K562 (cell line): ENCODE results near the gene EBI3. TPM values are rescaled to one million over a fixed set of nuclear protein-coding genes. Genes with fewer than 3 reads are reported as not detected.

Source experiments
- CEBPB ChIP-seq: fragments of 450-650 bp; IDR thresholded peaks from 2 replicates; pipeline ENCODE4 v1.6.1; 2016; ENCODE audit warnings: missing genetic modification characterization, missing compliant biosample characterization
- MEIS2 ChIP-seq: fragments of 450-650 bp; IDR thresholded peaks from 2 replicates; pipeline ENCODE4 v1.6.1; 2014; ENCODE audit warnings: mild to moderate bottlenecking; ENCODE audit not compliant: partially characterized antibody
- MTA2 ChIP-seq: fragments of 450-650 bp; IDR thresholded peaks from 2 replicates; pipeline ENCODE4 v1.6.1; 2016; ENCODE audit warnings: low read depth
- MYNN ChIP-seq, 2 experiments: sonication (generic); formaldehyde crosslinking in 1 of 2; IDR thresholded peaks; 2 replicates each; pipeline versions ENCODE4 v1.5.0 to v1.6.1; 2016 to 2020; ENCODE audit warnings: antibody characterized with exemption in 1 of 2, missing genetic modification reagents in 1 of 2
- RBFOX2 ChIP-seq: fragments of 200-400 bp; formaldehyde crosslinking; IDR thresholded peaks from 2 replicates; pipeline ENCODE4 v1.6.1; 2017; ENCODE audit warnings: low read depth, mild to moderate bottlenecking, low read length, moderate library complexity
- RHOXF2B ChIP-seq: fragments of 250-450 bp; sonication (Bioruptor Pico); conservative IDR thresholded peaks from 2 replicates; pipeline ENCODE4 v1.5.1; 2021
- polyA plus RNA-seq, 8 experiments: library from polyadenylated mRNA; depleted of rRNA in 4 of 8; stranded (reverse) in 5 of 8; unstranded in 3 of 8; fragments of >200 nt; fragmentation: Nextera tagmentation in 2 of 8; fragmentation: Illumina TruSeq in 1 of 8; extraction: Ambion mirVana in 2 of 8; extraction: Trizol in 1 of 8; gene quantifications; 2 replicates each; pipeline versions ENCODE4 v1.2.1 to v1.2.3, GENCODE V29; 2011 to 2014; ENCODE audit warnings: inconsistent platforms in 1 of 8, missing spikeins in 1 of 8
- total RNA-seq, 7 experiments: library from RNA; depleted of rRNA in 6 of 7; stranded (reverse); fragments of >200 nt in 6 of 7; fragmentation: Illumina TruSeq in 2 of 7; extraction: Trizol in 2 of 7; gene quantifications; 2 replicates each; pipeline versions ENCODE4 v1.2.1 to v1.2.3, GENCODE V29; 2011 to 2021; ENCODE audit warnings: low replicate concordance in 1 of 7
- TF ChIP-seq, protein P1 (sequence below): fragments of 150-350 bp; conservative IDR thresholded peaks from 2 replicates; pipeline ENCODE4 v1.6.1; 2014; ENCODE audit warnings: low read length
- TF ChIP-seq, protein P2 (sequence below): fragments of 250-450 bp; sonication (Bioruptor Pico); IDR thresholded peaks from 2 replicates; pipeline ENCODE4 v1.4.0; 2020
- TF ChIP-seq, protein P3 (sequence below): fragments of 200-600 bp; sonication (generic); IDR thresholded peaks from one replicate; pipeline ENCODE4 v1.6.1; 2012; ENCODE audit warnings: mild to moderate bottlenecking, low read depth, low read length, inconsistent platforms
- TF ChIP-seq, protein P4 (sequence below): fragments of 450-650 bp; conservative IDR thresholded peaks from 2 replicates; pipeline ENCODE4 v1.6.1; 2016; ENCODE audit warnings: missing genetic modification characterization, low read depth, mild to moderate bottlenecking, control low read depth, missing compliant biosample characterization

Gene EBI3
- total and polyA plus RNA-seq, 9 of the 15 experiments (the other 6 are each of a cell fraction or from before 2014, with no cell fraction given): 0.08 to 0.35 (median 0.22) TPM; not detected in 6

DNA sequence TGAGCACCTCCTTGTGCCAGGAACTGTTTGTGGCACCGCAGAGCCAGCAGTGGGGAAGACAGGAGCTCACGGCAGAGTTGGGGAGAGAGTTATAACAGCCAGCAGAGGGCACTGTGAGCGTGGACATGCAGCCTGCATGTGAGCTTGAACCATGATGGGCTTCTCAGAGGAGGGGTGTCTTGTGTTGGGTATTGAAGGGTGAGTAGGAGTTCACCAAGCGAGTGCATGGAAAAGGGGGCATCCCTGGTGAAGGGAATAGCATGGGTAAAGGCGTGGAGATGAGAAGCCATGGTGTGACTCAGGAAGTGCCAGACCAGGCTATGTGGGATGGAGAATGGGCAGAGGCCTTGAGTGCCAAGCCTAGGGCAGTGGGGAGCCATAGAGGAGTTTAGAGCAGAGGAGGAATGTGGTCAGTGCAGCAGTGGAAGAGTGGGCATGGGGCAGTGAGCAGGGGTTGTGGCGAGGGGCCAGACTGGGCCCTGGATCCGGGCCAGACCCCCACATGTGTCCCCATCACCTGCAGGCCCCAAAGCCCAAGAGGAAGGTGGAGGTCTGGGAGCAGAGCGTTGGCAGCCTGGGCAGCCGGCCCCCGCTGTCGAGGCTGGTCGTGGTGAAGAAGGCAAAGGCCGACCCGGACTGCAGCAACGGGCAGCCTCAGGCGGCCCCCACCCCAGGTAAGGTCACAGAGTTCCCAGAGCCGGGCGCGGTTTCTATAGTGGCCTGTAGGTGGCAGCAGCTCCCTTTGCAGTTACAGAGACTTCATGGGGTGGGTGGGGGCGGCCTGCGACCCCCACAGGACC, 38.0 kb downstream of the EBI3 start (continued):
- TF ChIP-seq, protein P1, sequence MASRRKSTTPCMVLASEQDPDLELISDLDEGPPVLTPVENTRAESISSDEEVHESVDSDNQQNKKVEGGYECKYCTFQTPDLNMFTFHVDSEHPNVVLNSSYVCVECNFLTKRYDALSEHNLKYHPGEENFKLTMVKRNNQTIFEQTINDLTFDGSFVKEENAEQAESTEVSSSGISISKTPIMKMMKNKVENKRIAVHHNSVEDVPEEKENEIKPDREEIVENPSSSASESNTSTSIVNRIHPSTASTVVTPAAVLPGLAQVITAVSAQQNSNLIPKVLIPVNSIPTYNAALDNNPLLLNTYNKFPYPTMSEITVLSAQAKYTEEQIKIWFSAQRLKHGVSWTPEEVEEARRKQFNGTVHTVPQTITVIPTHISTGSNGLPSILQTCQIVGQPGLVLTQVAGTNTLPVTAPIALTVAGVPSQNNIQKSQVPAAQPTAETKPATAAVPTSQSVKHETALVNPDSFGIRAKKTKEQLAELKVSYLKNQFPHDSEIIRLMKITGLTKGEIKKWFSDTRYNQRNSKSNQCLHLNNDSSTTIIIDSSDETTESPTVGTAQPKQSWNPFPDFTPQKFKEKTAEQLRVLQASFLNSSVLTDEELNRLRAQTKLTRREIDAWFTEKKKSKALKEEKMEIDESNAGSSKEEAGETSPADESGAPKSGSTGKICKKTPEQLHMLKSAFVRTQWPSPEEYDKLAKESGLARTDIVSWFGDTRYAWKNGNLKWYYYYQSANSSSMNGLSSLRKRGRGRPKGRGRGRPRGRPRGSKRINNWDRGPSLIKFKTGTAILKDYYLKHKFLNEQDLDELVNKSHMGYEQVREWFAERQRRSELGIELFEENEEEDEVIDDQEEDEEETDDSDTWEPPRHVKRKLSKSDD: no peak
- no peak for TF ChIP-seq MTA2
- TF ChIP-seq, protein P2, sequence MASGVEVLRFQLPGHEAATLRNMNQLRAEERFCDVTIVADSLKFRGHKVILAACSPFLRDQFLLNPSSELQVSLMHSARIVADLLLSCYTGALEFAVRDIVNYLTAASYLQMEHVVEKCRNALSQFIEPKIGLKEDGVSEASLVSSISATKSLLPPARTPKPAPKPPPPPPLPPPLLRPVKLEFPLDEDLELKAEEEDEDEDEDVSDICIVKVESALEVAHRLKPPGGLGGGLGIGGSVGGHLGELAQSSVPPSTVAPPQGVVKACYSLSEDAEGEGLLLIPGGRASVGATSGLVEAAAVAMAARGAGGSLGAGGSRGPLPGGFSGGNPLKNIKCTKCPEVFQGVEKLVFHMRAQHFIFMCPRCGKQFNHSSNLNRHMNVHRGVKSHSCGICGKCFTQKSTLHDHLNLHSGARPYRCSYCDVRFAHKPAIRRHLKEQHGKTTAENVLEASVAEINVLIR: no peak
- no peak for TF ChIP-seq MYNN (IDR thresholded peaks at IDR 0.05)
- no peak for TF ChIP-seq MYNN (CRISPR knock-in tag; IDR thresholded peaks at IDR 0.05)
- TF ChIP-seq RBFOX2: no peak
- TF ChIP-seq MEIS2: no peak
- no peak for TF ChIP-seq RHOXF2B (CRISPR knock-in tag)
- TF ChIP-seq, protein P3, sequence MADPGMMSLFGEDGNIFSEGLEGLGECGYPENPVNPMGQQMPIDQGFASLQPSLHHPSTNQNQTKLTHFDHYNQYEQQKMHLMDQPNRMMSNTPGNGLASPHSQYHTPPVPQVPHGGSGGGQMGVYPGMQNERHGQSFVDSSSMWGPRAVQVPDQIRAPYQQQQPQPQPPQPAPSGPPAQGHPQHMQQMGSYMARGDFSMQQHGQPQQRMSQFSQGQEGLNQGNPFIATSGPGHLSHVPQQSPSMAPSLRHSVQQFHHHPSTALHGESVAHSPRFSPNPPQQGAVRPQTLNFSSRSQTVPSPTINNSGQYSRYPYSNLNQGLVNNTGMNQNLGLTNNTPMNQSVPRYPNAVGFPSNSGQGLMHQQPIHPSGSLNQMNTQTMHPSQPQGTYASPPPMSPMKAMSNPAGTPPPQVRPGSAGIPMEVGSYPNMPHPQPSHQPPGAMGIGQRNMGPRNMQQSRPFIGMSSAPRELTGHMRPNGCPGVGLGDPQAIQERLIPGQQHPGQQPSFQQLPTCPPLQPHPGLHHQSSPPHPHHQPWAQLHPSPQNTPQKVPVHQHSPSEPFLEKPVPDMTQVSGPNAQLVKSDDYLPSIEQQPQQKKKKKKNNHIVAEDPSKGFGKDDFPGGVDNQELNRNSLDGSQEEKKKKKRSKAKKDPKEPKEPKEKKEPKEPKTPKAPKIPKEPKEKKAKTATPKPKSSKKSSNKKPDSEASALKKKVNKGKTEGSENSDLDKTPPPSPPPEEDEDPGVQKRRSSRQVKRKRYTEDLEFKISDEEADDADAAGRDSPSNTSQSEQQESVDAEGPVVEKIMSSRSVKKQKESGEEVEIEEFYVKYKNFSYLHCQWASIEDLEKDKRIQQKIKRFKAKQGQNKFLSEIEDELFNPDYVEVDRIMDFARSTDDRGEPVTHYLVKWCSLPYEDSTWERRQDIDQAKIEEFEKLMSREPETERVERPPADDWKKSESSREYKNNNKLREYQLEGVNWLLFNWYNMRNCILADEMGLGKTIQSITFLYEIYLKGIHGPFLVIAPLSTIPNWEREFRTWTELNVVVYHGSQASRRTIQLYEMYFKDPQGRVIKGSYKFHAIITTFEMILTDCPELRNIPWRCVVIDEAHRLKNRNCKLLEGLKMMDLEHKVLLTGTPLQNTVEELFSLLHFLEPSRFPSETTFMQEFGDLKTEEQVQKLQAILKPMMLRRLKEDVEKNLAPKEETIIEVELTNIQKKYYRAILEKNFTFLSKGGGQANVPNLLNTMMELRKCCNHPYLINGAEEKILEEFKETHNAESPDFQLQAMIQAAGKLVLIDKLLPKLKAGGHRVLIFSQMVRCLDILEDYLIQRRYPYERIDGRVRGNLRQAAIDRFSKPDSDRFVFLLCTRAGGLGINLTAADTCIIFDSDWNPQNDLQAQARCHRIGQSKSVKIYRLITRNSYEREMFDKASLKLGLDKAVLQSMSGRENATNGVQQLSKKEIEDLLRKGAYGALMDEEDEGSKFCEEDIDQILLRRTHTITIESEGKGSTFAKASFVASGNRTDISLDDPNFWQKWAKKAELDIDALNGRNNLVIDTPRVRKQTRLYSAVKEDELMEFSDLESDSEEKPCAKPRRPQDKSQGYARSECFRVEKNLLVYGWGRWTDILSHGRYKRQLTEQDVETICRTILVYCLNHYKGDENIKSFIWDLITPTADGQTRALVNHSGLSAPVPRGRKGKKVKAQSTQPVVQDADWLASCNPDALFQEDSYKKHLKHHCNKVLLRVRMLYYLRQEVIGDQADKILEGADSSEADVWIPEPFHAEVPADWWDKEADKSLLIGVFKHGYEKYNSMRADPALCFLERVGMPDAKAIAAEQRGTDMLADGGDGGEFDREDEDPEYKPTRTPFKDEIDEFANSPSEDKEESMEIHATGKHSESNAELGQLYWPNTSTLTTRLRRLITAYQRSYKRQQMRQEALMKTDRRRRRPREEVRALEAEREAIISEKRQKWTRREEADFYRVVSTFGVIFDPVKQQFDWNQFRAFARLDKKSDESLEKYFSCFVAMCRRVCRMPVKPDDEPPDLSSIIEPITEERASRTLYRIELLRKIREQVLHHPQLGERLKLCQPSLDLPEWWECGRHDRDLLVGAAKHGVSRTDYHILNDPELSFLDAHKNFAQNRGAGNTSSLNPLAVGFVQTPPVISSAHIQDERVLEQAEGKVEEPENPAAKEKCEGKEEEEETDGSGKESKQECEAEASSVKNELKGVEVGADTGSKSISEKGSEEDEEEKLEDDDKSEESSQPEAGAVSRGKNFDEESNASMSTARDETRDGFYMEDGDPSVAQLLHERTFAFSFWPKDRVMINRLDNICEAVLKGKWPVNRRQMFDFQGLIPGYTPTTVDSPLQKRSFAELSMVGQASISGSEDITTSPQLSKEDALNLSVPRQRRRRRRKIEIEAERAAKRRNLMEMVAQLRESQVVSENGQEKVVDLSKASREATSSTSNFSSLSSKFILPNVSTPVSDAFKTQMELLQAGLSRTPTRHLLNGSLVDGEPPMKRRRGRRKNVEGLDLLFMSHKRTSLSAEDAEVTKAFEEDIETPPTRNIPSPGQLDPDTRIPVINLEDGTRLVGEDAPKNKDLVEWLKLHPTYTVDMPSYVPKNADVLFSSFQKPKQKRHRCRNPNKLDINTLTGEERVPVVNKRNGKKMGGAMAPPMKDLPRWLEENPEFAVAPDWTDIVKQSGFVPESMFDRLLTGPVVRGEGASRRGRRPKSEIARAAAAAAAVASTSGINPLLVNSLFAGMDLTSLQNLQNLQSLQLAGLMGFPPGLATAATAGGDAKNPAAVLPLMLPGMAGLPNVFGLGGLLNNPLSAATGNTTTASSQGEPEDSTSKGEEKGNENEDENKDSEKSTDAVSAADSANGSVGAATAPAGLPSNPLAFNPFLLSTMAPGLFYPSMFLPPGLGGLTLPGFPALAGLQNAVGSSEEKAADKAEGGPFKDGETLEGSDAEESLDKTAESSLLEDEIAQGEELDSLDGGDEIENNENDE: no peak
- no peak for TF ChIP-seq CEBPB (tag)
- TF ChIP-seq, protein P4, sequence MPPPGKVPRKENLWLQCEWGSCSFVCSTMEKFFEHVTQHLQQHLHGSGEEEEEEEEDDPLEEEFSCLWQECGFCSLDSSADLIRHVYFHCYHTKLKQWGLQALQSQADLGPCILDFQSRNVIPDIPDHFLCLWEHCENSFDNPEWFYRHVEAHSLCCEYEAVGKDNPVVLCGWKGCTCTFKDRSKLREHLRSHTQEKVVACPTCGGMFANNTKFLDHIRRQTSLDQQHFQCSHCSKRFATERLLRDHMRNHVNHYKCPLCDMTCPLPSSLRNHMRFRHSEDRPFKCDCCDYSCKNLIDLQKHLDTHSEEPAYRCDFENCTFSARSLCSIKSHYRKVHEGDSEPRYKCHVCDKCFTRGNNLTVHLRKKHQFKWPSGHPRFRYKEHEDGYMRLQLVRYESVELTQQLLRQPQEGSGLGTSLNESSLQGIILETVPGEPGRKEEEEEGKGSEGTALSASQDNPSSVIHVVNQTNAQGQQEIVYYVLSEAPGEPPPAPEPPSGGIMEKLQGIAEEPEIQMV: no peak
